ENCODE data around the gene ZNF598.

DNA sequence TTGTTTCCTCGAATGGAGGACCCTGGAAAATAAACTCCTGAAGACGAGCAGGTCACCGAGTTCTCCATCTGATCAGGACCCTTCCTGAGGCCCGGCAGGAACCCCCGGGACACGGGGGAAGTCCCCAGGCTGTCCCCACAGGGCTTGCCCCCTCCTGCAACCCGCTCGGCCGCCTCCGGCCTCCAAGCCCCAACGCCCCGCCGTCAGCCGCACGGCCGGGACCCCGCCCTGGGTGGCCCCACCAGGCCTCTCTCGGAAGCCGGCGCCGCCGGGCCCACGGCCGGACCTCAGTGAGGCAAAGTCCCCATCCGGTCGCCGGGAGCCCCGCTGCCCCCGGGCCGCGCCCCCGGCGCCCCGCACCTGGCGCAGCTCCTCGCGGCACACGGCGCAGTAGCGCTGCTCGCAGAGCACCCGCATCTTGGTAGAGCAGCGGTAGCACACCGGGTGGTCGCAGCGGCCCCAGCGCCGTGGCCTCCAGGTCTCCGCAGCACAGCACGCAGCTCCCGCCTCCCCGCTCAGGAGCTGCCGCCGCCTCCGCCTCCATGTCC is 383 bp downstream of the ZNF598 start:
- TF ChIP-seq, protein P1, sequence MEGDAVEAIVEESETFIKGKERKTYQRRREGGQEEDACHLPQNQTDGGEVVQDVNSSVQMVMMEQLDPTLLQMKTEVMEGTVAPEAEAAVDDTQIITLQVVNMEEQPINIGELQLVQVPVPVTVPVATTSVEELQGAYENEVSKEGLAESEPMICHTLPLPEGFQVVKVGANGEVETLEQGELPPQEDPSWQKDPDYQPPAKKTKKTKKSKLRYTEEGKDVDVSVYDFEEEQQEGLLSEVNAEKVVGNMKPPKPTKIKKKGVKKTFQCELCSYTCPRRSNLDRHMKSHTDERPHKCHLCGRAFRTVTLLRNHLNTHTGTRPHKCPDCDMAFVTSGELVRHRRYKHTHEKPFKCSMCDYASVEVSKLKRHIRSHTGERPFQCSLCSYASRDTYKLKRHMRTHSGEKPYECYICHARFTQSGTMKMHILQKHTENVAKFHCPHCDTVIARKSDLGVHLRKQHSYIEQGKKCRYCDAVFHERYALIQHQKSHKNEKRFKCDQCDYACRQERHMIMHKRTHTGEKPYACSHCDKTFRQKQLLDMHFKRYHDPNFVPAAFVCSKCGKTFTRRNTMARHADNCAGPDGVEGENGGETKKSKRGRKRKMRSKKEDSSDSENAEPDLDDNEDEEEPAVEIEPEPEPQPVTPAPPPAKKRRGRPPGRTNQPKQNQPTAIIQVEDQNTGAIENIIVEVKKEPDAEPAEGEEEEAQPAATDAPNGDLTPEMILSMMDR (IDR thresholded peaks at IDR 0.05; ENCODE audit: insufficient read depth, low read depth, low read length), result no peak
- TF ChIP-seq EZH2 (IDR thresholded peaks at IDR 0.05; ENCODE audit: insufficient read depth, low read length), result no peak

All from astrocyte (in vitro differentiated cells and primary cell).